HL-60/S4 treated with phorbol 12-myristate 13-acetate at 8.2 ng/mL for 4 days and 3 days (cell line): ENCODE results near the gene ZNF426.

Experiments
- in situ Hi-C: fragments of 300-500 bp; cut with MboI; formaldehyde crosslinking; loops from 2 replicates; pipeline ENCODE4 v1.15.0; 2022; ENCODE audit warnings: low sequenced_read_pairs

ZNF426 gene

DNA sequence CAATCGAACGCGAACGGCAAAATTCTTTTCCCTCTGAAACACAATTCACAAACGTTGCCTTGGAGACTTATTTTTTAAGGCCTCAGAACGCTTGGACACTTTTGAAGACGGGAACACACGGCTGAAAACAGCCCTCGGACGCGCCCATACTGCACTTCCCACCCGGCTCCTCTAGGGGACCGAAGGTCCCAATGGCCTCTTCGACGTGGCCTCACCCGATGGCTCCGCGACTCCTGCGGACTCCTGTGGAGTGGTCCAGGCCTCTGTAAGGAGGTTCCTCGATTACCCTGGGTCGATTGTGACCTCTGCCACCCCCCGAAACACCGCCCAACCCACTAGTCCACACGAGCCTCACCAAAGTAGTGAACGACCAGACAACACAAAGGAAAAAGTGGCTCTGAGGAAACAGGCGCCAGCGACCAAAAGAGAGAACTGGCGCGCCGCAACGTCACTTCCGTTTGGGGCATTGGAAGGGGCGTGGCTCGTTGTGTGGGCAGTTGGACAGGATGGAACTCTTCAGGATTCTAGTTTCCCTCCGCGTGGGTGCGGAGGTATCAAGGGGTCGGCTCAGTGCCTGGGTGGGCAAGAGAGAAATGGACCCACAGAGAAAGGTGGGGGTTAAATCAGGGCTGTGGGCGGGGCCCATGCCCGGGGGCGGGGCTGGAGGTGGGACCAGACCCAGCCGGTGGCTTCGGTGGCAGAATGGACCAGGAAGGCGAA is 40.1 kb downstream of the ZNF426 start, which contains the start of gene ZNF560:
ZNF560 (minus strand) TSS at position 434 of the 720 bp plus-strand sequence. CDS start 23,303 bp downstream, outside the sequence.
- in situ Hi-C loops, result no loop called here

DNA sequence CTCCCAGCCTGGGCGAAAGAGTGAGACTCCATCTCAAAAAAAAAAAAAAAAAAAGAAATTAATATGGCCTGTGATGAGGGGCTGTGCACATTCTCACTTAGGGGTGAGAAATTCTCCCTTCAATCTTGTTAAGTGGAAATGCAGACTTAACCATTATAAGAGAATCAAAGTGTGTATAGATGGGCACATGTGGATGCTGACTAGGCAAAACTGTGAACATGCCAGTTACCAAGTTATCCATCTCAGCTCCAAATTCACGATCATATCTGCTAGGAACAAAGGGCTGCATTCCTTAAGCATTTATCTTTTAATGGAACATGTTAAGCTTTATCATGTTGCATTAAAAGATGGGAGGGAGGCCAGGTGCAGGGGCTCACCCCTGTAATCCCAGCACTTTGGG is 44.3 kb downstream of the ZNF426 start:
- in situ Hi-C loops, result no loop called here

DNA sequence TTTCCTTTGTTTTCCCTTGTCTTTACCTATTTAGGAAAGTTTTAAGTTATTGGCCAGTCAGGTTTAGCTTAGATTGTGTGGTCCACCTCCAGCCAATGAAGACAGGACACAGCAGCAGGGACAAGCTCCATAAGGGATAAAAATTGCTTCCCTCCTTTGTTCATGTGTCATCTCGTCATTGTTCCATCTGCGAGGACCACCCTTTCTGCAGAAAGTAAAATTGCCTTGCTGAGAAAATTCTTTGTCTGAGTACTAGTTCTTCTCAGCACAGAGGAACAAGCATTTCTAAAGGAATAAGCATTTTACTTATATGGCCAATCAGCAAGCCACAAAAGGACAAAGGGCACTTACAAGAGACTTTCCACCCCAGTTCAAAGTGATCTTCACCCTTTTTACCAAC is 51.4 kb downstream of the ZNF426 start:
- in situ Hi-C loops, result no loop called here

DNA sequence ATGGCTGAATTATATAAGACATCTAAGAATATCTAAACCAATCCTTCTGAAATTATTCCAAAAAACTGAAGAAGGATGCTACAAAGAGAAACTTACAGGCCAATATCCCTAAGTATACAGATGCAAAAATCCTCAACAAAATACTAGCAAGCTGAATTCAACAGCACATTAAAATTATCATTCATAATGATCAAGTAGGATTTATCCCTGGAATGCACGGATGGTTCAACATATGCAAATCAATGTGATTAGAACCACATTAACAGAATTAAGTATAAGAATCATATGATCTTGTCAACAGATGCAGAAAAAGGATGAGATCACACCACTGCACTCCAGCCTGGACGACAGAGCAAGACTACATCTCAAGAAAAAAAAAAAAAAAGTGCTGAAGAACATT is 53.3 kb downstream of the ZNF426 start:
- in situ Hi-C loops, result no loop called here

DNA sequence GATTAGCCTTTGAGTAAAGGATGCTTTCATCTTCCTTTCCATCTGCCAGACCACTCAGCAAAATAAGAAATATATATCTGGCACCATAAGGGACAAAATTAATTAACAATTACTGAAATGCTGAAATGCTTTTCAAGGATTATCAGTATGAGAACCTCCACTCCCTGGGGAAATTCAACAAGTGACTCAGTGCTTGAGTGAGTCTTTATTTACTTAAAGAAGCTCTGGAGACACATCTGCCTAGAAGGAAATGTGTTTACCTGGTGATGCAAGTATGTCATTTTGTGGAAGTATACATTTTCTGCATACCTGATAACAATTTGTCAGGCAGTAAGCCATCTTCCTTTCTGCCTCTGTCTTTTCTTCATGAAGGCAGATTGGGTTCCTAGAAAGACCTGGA is 63.5 kb downstream of the ZNF426 start:
- in situ Hi-C loops, result no loop called here
